GM23248 (cell line): ENCODE results near the gene SIX5.

Experiments
- EZH2 ChIP-seq: fragments of 200-600 bp; sonication (generic); IDR thresholded peaks from 2 replicates; pipeline ENCODE4 v1.6.1; 2018; ENCODE audit warnings: antibody characterized with exemption, mild to moderate bottlenecking; ENCODE audit not compliant: insufficient read depth, poor library complexity, severe bottlenecking
- EZH2phosphoT487 ChIP-seq: fragments of 200-600 bp; sonication (generic); IDR thresholded peaks from 2 replicates; pipeline ENCODE4 v1.6.1; 2018; ENCODE audit warnings: antibody characterized with exemption, moderate library complexity, mild to moderate bottlenecking, low read depth; ENCODE audit not compliant: insufficient read depth

DNA sequence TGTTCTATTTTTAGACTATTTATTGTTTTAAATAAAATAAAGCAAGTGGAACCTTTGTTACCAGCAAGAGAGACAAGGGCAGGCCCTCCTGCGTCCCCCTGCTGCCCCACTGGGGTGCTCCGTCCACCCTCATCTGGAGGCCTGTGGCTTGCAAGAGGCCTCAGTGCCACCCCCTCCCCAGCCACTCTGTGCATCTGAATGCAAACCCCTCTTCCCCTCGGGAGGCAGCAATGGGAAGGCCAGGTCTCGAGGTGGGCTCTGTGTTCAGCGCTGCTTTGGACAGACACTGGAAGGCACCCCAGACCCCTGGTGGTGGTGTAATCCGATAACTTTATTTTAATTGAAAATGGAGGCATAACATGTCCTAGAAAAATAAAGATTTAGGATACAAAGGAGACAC, 4.6 kb downstream of the SIX5 start:
- TF ChIP-seq EZH2 (no peak), EZH2phosphoT487 (no peak)
